GM23338 (cell line): ENCODE measurements around the gene SORCS2. TPM values are rescaled to one million over a fixed set of nuclear protein-coding genes. Genes with fewer than 3 reads are reported as not detected.

Experiments
- ATAC-seq: fragments of 200-7000 bp; cut with Tn5 transposase; 3 replicates; pipeline ENCODE4 v1.9.1; 2020
- DNase-seq: peaks from one replicate; pipeline ENCODE4 v3.0.0-alpha.2; 2015; ENCODE audit warnings: low spot score
- H2AFZ ChIP-seq: fragments of 200-600 bp; sonication (generic); 2 replicates; pipeline ENCODE4 v1.8.0; 2016; ENCODE audit warnings: antibody characterized with exemption, mild to moderate bottlenecking, moderate library complexity
- H3F3A ChIP-seq: fragments of 200-600 bp; sonication (generic); replicated peaks from 2 replicates; pipeline ENCODE4 v1.8.0; 2017; ENCODE audit warnings: antibody characterized with exemption, mixed run types, low read depth
- H3K27ac ChIP-seq: fragments of 200-600 bp; sonication (generic); 2 replicates; pipeline ENCODE4 v1.6.1; 2016; ENCODE audit warnings: low read depth
- H3K27me3 ChIP-seq: fragments of 200-600 bp; sonication (generic); 2 replicates; pipeline ENCODE4 v1.8.0; 2016; ENCODE audit warnings: mild to moderate bottlenecking, mixed run types, moderate library complexity; ENCODE audit not compliant: insufficient read depth
- H3K36me3 ChIP-seq: fragments of 200-600 bp; sonication (generic); 2 replicates; pipeline ENCODE4 v1.8.0; 2016; ENCODE audit warnings: mild to moderate bottlenecking; ENCODE audit not compliant: insufficient read depth
- H3K4me1 ChIP-seq: fragments of 200-600 bp; sonication (generic); 2 replicates; pipeline ENCODE4 v1.8.0; 2016; ENCODE audit warnings: mild to moderate bottlenecking, moderate library complexity; ENCODE audit not compliant: insufficient read depth
- H3K4me2 ChIP-seq: fragments of 200-600 bp; sonication (generic); 2 replicates; pipeline ENCODE4 v1.7.1; 2017; ENCODE audit warnings: mixed run types
- H3K4me3 ChIP-seq: fragments of 200-600 bp; sonication (generic); 2 replicates; pipeline ENCODE4 v1.6.1; 2016; ENCODE audit warnings: mixed run types
- H3K79me2 ChIP-seq: fragments of 200-600 bp; sonication (generic); replicated peaks from 2 replicates; pipeline ENCODE4 v1.8.0; 2017; ENCODE audit warnings: mild to moderate bottlenecking; ENCODE audit not compliant: insufficient read depth
- H3K9me2 ChIP-seq: fragments of 200-600 bp; sonication (generic); 2 replicates; pipeline ENCODE4 v1.8.0; 2017; ENCODE audit not compliant: insufficient read depth
- H4K20me1 ChIP-seq: fragments of 200-600 bp; sonication (generic); replicated peaks from 2 replicates; pipeline ENCODE4 v1.8.0; 2017; ENCODE audit warnings: mild to moderate bottlenecking; ENCODE audit not compliant: insufficient read depth
- H3K27ac Mint-ChIP-seq: 2 replicates; pipeline ENCODE4 v1.8.0; 2020; ENCODE audit warnings: inconsistent platforms, mild to moderate bottlenecking, moderate library complexity, mixed read lengths
- H3K27me3 Mint-ChIP-seq: 3 replicates; pipeline ENCODE4 v1.8.0; 2022; ENCODE audit warnings: low read depth, mild to moderate bottlenecking, moderate library complexity, mixed read lengths, inconsistent platforms; ENCODE audit not compliant: insufficient read depth, poor library complexity
- H3K36me3 Mint-ChIP-seq: 3 replicates; pipeline ENCODE4 v1.8.0; 2021; ENCODE audit warnings: low read depth, mild to moderate bottlenecking, inconsistent platforms, moderate library complexity, mixed read lengths
- H3K4me1 Mint-ChIP-seq: 3 replicates; pipeline ENCODE4 v1.8.0; 2020; ENCODE audit warnings: mild to moderate bottlenecking, inconsistent platforms, mixed read lengths
- H3K4me3 Mint-ChIP-seq: 3 replicates; pipeline ENCODE4 v1.8.0; 2021; ENCODE audit warnings: moderate library complexity, mild to moderate bottlenecking, inconsistent platforms, mixed read lengths
- H3K9me3 Mint-ChIP-seq: 3 replicates; pipeline ENCODE4 v1.8.0; 2020; ENCODE audit warnings: moderate library complexity, mild to moderate bottlenecking, inconsistent platforms, mixed read lengths
- CREB1 ChIP-seq: fragments of 250-450 bp; sonication (Bioruptor Pico); IDR thresholded peaks from 2 replicates; pipeline ENCODE4 v1.5.0; 2020; ENCODE audit warnings: low read depth, mild to moderate bottlenecking, moderate library complexity
- EZH2 ChIP-seq: fragments of 200-600 bp; sonication (generic); IDR thresholded peaks from one replicate; pipeline ENCODE4 v1.8.0; 2017; ENCODE audit warnings: antibody characterized with exemption, mild to moderate bottlenecking, low read depth; ENCODE audit not compliant: unreplicated experiment
- EZH2phosphoT487 ChIP-seq: fragments of 200-600 bp; sonication (generic); IDR thresholded peaks from one replicate; pipeline ENCODE4 v1.8.1; 2018; ENCODE audit warnings: antibody characterized with exemption; ENCODE audit not compliant: unreplicated experiment
- NANOG ChIP-seq: IDR thresholded peaks from 2 replicates; pipeline ENCODE4 v1.6.1; 2016; ENCODE audit warnings: antibody characterized with exemption, borderline replicate concordance
- POLR2AphosphoS5 ChIP-seq: IDR thresholded peaks from 2 replicates; pipeline ENCODE4 v1.6.1; 2016; ENCODE audit warnings: antibody characterized with exemption, low read depth
- REST ChIP-seq: IDR thresholded peaks from one replicate; pipeline ENCODE4 v1.6.1; 2018; ENCODE audit warnings: antibody characterized with exemption; ENCODE audit not compliant: unreplicated experiment
- STAT1 ChIP-seq: IDR thresholded peaks from one replicate; pipeline ENCODE4 v1.6.1; 2016; ENCODE audit warnings: antibody characterized with exemption; ENCODE audit not compliant: unreplicated experiment
- ZNF462 ChIP-seq: fragments of 250-450 bp; sonication (Bioruptor Pico); IDR thresholded peaks from 2 replicates; pipeline ENCODE4 v1.5.0; 2020; ENCODE audit warnings: mild to moderate bottlenecking, moderate library complexity
- polyA plus RNA-seq: library from polyadenylated mRNA; unstranded; fragments of >200 nt; fragmentation: Nextera tagmentation; extraction: Ambion mirVana; gene quantifications from 2 replicates; pipeline ENCODE4 v1.2.1, GENCODE V29; 2016
- total RNA-seq: library from RNA; depleted of rRNA; stranded (reverse); fragments of >200 nt; shearing (Covaris generic); gene quantifications from 2 replicates; pipeline ENCODE4 v1.2.3, GENCODE V29; 2014
- TF ChIP-seq, protein P1 (sequence below), 2 experiments: fragments of 200-600 bp in 1 of 2; sonication (generic) in 1 of 2; conservative IDR thresholded peaks; 2 replicates each; pipeline versions ENCODE4 v1.5.1 to v1.6.1; 2016 to 2017; ENCODE audit warnings: antibody characterized with exemption in 2 of 2, low read depth in 2 of 2, mild to moderate bottlenecking in 2 of 2, moderate library complexity in 1 of 2
- TF ChIP-seq, protein P2 (sequence below): IDR thresholded peaks from 2 replicates; pipeline ENCODE4 v1.6.1; 2016; ENCODE audit warnings: antibody characterized with exemption

Gene SORCS2
- total and polyA plus RNA-seq, 2 experiments from 2014 or later, result 0.47 to 2.4 TPM

DNA sequence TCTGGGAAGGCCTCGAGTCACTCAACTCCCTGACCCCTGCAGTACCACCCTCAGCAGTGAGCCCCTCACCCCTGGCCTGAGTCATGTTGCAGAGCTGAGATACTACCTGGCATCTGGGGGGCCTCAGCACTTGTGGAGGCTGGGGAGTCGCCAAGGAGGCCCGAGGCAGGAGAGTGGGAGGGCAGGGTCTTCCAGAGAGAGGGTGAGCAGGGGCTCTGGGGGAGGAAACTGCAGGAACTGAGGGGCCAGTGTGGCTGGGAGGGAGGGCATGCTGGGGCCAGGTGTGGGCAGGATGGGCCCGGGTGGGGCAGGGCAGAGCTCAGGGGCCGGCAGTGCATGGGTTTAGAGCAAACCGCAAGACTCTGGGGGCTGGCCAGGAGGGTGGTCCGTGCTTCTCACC lies 59.7 kb downstream of the SORCS2 start (continued):
- TF ChIP-seq, protein P1, sequence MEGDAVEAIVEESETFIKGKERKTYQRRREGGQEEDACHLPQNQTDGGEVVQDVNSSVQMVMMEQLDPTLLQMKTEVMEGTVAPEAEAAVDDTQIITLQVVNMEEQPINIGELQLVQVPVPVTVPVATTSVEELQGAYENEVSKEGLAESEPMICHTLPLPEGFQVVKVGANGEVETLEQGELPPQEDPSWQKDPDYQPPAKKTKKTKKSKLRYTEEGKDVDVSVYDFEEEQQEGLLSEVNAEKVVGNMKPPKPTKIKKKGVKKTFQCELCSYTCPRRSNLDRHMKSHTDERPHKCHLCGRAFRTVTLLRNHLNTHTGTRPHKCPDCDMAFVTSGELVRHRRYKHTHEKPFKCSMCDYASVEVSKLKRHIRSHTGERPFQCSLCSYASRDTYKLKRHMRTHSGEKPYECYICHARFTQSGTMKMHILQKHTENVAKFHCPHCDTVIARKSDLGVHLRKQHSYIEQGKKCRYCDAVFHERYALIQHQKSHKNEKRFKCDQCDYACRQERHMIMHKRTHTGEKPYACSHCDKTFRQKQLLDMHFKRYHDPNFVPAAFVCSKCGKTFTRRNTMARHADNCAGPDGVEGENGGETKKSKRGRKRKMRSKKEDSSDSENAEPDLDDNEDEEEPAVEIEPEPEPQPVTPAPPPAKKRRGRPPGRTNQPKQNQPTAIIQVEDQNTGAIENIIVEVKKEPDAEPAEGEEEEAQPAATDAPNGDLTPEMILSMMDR (conservative IDR thresholded peaks at IDR 0.05; ENCODE audit: low read depth in 2 of 2), result no peak

GRCh38 chr4:7252510-7253340 lies 60.4 kb downstream of the SORCS2 start:
- H3K79me2 ChIP-seq, result no peaks in the 10 kb centered on the region
- H3K27me3 Mint-ChIP-seq, result peaks cover 11% of the 10 kb centered on the region
- no peak overlapping the region for H3K27ac Mint-ChIP-seq
- H3K4me1 Mint-ChIP-seq, result no peaks in the 10 kb centered on the region
- H3K27ac ChIP-seq, result no peak overlapping the region
- H3K27me3 ChIP-seq, result no peaks in the 10 kb centered on the region
- H3K4me1 ChIP-seq, result no peaks in the 10 kb centered on the region
- H4K20me1 ChIP-seq, result no peaks in the 10 kb centered on the region
- DNase-seq (no peak), ATAC-seq (no peak)
- H3K9me2 ChIP-seq, result no peaks in the 10 kb centered on the region
- no peak overlapping the region for H2AFZ ChIP-seq
- no peak overlapping the region for H3K4me2 ChIP-seq
- H3K36me3 ChIP-seq, result no peaks in the 10 kb centered on the region
- no peak overlapping the region for H3K4me3 Mint-ChIP-seq
- 0 out of 3 replicates have a peak, but pooled peaks cover 4% of the 10 kb centered on the region for H3K9me3 Mint-ChIP-seq
- H3F3A ChIP-seq, result no peaks in the 10 kb centered on the region
- H3K4me3 ChIP-seq, result no peak overlapping the region
- H3K36me3 Mint-ChIP-seq, result no peaks in the 10 kb centered on the region
- TF ChIP-seq STAT1 (no peak), ZNF462 (CRISPR knock-in tag) (no peak), POLR2AphosphoS5 (no peak), NANOG (no peak), CREB1 (CRISPR knock-in tag) (no peak), REST (no peak), EZH2phosphoT487 (no peak), EZH2 (no peak)
- TF ChIP-seq, protein P2, sequence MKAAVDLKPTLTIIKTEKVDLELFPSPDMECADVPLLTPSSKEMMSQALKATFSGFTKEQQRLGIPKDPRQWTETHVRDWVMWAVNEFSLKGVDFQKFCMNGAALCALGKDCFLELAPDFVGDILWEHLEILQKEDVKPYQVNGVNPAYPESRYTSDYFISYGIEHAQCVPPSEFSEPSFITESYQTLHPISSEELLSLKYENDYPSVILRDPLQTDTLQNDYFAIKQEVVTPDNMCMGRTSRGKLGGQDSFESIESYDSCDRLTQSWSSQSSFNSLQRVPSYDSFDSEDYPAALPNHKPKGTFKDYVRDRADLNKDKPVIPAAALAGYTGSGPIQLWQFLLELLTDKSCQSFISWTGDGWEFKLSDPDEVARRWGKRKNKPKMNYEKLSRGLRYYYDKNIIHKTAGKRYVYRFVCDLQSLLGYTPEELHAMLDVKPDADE, result no peak
